Measurements from ENCODE around the gene AP2A1.
A peak's percentile ranks its signal among the peaks of the same experiment; 100 is the strongest.
"Not testable (repeated sequence)": the region's sequence is repeated elsewhere in the genome, so short reads cannot be mapped to it uniquely, and the experiment has no call there.

Gene AP2A1

DNA sequence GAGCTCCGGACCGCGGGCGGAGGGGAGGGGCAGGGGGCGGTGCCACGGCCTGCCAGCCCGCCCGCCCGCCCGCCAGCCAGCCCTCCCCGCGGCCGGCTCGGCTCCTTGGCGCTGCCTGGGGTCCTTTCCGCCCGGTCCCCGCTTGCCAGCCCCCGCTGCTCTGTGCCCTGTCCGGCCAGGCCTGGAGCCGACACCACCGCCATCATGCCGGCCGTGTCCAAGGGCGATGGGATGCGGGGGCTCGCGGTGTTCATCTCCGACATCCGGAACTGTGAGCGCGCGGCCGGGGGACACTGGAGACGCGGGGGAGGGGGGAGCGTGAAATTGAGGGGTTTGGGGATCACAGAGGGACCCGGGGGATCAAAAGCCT lies at the start of gene AP2A1:
TSS of gene AP2A1 (plus strand) at position 72 of the 370 bp plus-strand sequence. CDS start at position 205, 133 bp downstream.
- no peak for DNase-seq

DNA sequence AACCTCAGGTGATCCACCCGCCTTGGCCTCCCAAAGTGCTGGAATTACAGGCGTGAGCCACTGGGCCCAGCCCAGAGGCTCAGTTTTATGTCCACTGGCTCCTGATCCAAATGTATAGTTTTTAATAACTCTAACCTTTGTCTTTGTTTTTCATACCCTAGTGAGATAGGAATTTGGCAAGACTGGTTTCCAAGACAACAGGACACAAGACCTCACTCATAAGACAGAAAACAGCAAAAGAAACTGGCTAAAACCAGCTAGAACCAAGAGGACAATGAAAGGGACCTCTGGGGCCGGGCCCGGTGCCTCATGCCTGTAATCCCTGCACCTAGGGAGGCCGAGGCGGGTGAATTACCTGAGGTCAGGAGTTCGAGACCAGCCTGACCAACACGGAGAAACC lies 48.3 kb upstream of the AP2A1 start:
- no peak for DNase-seq

DNA sequence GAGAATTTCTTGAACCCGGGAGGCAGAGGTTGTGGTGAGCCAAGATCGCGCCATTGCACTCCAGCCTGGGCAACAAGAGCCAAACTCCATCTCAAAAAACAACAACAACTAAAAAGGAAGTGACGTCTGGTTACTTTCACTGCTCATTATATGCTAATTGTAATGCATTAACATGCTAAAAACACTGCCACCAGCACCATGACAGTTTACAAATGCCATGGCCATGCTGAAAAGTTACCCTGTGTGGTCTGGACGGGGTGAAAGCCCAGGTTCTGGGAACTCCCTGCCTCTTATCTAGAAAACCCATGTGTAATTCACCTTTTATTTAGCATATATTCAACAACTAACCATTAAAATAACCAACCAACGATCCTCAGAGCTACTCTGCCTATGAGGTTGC lies 47.8 kb upstream of the AP2A1 start:
- DNase-seq, result no peak

DNA sequence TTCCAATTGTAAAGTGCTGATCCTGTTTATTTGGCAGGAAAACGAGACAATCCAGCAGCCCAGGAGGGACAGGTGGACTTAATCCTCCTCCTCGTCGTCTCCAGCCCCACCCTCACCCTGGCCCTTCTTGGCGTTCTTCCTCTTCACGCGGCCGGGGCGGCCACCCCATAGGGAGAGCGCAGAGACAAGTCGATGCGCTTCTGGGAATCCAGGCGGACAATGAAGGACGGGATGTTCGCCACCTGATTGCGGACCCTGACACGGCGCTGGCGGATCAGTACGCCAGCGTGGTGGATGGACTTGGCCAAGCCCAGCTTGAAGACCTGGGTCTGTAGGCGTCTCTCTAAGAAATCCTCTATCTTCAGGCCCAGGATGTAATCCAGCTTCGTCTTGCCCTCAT lies 47.4 kb upstream of the AP2A1 start:
- not testable (repeated sequence) for DNase-seq

DNA sequence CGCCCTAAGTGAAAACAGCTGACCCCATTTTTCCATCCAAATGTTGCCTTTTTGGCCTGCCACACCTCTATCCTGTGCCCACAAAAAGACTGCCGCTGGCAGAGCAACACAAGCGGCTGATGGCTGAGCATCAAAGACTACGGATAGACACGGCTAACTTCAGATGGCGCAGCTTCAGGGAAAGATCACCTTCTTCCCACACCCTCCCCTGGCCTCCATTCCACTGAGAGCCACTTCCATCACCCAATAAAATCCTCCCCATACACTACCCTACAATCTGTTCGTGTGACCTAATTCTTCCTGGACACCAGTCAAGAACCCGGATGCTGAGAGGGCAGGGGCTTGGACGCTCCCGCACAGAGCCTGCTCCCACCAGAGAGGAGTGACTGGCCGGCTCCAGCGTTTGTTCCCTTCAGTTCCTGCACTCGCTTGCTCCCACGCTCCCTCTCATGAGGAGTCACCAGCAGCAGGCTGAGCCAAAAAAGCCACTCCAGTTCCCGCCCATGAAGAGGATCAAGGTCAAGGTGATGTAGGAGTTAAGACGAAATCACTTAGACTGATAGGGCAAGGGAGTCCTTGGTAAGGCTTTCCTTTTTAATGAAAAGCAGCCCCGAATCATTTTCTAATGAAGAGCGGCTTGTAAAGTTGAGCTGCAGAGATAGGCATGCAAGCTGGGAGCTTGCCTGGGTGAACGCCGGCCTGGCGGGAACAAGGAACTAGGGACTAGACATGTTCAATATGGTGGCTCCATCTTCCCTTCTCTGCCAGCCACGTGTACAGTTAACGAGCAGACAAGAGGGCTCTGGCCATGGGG lies 39.4 kb upstream of the AP2A1 start:
- DNase-seq, result no peak

DNA sequence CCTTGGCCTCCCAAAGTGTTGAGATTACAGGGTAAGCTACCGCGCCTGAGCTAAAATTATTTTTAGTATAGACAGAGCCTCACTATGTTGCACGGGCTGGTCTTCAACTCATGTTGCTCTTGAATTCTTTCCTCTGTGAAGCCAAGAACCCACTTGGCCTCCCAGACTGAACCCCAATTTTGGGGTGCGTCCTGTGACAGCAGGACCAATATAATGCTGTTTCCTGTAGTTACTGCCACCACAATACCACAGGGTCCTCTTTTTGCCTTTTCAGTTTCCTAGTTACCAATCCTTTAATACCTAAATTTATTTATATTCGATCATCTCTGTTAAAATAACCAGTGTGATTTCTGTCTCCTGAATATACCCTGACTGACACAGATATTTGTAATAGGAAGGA lies 36.6 kb upstream of the AP2A1 start:
- DNase-seq, result no peak

DNA sequence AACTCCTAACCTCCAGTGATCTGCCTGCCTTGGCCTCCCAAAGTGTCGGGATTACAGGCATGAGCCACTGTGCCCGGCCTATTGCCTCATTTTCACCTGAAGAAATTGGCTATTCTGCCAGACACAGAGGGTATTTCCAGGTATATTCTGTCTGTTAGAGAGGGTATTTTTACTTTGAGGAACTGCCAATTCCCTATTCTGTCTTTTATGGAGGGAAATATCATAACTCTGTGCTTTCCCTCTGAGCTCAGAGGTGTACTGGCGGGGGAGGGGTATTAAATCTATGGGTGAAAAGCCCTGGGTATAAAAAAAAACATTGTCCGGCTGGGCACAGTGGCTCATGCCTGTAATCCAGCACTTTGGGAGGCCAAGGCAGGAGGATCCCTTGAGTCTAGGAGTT lies 28.5 kb upstream of the AP2A1 start:
- DNase-seq, result no peak

DNA sequence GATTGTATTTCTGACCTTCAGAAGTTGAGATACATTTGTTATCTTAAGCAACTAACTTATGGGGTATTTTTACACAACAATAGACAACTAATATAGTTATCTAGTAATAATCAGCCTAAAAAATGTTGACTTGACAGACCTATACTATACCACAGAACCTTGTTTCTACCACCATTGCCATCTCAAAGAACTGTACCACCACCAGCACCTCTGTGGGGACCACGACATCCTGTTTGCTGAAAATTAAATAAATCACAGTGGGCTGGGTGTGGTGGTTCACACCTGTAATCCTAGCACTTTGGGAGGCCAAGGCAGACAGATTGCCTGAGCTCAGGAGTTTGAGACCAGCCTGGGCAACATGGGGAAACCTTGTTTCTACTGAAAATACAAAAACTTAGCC lies 27.7 kb upstream of the AP2A1 start:
- no peak for DNase-seq

DNA sequence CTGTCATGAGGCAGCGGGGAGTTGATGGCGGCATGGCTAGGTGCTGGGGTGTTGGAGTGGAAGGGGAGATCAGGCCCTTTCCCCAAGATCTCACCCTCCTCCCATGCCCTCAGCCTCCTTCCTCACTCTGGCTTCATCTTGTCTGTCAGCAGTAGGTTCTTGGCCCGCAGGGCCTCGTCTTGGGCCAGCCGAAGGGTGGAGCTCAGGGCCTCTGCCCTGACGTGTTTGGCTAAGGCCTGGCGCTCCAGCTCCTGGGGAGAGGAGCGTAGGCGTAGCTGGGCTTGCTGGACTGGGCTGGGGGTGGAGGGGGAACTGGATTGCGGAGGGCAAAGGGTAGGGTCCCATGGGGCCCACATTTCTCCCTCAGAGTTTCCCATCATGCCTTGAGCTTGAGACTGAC lies 26.9 kb upstream of the AP2A1 start:
- no peak for DNase-seq

DNA sequence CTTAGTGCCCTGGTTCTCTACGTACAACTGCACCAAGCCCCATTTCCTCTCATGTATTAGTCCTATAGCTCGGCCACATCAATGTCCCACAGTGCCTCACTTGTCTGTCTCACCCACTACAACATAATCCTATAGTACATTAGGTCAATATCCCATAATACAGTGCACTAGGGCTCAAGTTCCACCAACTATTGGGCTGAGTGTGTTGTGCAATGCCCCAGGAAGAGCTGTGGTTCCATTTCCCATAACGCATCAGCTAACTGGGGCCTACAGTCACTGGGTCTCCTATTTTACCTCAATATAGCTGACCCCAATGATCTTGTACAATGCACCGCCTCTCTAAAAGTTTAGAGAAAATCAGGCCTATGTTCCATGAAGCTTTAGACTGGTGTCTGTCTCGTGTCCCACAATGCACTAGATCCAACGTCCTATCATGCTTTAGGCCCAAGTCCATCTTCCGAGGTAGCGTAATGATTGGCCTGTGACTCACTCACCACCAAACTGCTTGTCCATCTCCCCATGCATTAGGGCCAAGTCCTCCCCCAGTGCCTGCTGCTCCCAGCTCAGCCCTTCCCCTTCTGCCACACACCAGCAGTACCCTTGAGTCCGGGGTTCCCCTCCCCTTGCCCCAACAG lies 25.5 kb upstream of the AP2A1 start:
- DNase-seq, result no peak

DNA sequence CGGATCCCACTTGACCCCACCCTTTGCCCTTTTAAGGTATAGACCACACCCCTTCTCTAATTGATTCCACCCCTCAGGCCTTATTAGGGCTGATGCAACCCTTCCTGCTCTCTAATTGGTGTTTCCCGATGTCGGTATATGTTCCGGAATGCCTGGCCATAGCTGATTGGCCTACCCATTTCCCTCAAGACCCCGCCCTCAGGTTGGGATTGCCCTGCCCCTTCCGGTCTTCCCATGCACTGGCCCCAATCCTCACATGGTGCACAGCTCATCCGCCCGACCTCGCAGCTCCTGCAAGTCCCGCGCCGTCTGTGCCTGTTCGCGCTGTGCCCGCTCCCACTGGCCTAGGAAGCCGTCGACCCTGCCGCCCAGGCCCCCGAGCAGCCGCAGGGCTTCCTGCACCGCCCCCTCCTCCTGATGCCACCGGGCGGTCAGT lies 21.8 kb upstream of the AP2A1 start:
- DNase-seq, result no peak

DNA sequence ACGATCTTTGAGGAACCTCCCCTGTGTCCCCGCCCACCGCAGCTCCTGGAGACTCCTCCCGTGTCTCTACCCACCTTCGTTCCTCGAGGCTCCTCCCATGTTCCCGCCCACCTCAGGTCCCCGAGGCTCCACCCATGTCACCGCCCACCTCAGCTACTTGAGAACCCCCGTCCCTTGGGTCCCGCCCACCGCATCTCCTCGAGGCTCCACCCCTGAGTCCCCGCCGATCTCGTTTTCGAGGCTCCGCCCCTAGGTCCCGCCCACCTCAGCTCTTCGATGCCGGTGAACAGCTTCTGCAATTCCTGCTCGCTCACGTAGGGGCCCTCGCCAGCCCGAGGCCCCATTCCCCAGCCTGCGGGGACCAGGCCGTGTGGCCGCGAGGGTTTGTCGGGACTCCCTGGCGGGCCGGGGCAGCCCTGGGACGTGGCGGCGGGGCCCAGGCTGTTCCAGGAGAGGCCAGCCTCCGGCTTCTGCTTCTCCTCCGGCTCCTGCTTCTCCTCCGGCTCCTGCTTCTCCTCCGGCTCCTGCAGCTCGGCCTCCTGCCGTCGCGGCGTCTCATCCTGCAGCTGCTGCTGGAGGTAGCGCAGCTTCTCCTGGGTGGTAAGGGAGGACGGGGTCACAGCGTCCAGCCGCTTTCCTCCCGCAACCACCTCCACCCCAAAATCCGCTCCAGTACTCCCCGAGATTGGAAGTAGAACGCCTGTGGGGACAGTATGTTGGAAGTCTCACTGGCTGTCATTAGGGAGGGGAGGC lies 20.4 kb upstream of the AP2A1 start:
- DNase-seq, result peak; percentile 38

DNA sequence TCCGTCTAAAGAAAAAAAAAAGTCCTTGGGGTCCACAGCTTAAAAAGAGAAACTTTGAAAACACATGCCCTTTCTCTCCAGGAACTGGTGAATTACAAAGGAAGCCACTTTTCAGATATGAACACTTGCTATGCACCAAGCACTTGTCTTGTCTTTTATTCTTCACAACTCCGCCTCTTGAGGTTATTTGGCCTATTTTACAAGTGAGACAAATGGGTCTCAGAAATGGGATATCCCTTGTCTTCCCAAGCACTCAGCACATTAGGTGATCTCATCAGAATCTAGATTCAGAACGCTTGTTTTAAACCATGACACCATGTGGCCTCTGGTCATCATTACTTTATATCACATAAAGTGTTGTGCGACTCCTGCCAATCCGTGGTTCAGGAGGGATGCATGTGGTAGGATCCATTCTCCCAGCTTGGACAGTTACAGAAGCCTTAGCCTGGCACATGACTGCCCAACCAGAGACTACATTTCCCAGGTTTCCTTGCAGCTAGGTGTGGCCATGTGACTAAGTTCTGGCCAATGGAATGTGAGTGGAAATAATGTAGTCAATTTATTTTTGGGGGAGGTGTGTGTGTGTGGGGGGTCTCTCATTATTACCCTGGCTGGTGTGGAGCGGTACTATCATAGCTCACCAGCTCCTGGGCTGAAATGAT lies 17.6 kb upstream of the AP2A1 start:
- no peak for DNase-seq

DNA sequence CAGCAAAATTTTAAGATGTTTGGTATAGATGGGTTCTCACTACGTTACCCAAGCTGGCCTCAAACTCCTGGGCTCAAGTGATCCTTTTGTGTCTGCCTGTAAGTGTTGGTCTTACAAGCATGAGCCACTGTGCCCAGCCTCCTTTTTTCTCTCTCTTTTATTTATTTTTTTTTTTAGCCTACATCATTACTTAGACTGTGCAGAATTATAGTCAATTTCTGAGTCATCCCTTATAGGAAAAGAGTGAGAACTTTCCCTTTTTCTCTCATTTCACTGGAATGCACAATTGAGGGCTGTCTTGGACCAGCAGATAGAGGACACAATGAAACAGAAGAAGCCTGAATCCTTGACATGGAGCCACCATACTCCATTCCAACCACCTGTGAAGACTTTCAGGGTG lies 17.0 kb upstream of the AP2A1 start:
- DNase-seq, result no peak

DNA sequence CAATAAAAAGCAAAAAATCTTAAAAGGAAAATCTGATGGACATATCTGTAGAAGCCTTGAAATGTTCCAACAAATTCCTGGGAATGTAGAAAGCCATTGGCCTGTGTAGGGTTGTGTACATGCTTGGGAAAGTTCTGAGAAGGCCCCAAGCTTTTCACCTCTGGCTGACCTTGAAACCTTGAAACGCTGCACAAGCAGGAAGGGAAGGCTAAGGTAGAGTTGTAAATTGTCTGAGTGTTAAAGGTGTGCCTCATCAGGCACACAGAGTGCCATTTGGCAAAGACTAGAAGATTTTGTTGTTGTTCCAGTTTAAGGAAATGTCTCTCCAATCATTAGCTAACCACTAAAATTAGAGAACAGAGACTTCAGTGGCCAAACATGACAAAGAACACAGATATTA lies 14.1 kb upstream of the AP2A1 start:
- DNase-seq, result no peak

DNA sequence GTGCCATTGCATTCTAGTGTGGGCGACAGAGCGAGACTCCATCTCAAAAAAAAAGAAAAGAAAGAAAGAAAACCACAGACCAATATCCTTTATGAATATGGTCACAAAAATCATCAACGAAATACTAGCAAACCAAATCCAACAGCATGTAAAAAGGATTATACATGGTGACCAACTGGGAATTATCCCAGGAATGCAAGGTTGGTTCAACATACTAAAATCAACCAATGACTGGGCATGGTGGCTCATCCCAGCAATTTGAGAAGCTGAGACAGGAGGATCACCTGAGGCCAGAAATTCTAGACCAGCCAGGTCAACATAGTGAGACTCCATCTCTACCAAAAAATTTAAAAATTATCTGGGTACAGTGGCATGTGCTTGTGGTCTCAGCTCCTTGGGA lies 10.8 kb upstream of the AP2A1 start:
- DNase-seq, result no peak

DNA sequence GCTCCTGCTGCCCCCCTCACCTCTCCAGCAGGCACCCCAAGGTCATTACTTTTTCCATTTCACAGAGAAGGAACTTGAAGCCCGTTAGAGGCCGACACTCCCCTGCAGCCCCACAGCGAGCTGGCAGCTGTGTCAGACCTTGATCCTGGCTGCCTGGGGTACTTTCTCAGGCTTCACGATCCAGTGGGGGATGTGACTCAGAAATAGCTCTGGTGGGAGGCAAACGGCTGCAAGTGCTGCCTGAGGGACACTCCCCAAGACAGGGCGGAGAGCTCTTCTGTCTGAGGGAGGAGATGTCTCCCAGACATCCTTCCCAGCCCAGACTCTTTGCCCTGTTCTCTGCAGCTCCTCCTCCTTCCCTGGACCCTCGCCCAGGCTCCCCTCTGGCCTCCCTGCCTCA lies 8.5 kb upstream of the AP2A1 start:
- DNase-seq, result no peak

DNA sequence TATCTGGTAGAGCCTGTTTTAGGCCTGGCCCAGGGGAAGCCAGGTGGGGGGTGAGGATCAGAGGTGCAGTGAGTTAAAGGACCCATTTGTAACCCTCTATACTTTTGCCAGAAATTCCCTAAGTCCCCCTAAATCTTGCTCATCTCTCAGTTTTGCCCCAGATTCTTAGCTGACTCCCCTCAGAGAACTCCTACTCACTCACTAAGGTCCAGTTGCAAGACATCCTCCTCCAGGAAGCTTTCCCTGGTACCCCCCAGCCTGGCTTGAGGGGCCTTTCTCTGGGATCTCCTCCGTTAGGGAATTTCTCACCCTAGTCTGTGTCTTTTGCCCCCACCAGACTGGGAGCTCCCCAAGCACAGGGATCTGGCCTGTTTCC lies 5.6 kb upstream of the AP2A1 start:
- no peak for DNase-seq

DNA sequence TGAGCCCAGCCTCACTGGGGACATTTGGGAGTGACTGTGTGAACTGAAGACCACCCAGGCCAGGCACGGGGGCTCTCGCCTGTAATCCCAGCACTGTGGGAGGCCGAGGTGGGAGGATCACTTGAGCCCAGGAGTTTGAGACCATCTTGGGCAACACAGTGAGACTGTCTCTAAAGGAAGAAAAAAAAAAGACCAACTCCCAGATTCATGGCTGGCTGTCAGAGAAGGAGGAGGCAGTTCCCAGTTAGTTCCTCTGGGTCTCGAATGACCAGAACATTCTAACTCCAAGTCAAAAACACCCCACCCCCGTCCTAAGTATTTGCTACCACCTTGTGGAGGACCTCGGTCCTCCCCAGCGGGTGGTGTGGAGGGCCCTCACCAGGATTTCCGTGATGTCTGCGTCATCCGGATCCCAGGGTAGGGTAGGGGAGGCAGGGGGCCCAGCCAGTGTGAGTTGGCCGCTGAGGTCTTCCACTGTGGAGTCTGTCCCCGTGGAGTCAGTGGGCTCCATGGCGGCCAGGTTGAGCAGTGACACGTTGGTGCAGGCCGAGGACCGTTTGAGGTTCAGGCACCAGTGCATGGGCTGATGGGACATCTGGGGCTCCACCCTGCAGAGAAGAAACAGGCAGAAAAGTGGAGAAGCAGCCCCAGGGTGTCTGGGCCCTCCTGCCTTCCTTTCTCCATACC lies 5.0 kb upstream of the AP2A1 start:
- DNase-seq, result no peak

DNA sequence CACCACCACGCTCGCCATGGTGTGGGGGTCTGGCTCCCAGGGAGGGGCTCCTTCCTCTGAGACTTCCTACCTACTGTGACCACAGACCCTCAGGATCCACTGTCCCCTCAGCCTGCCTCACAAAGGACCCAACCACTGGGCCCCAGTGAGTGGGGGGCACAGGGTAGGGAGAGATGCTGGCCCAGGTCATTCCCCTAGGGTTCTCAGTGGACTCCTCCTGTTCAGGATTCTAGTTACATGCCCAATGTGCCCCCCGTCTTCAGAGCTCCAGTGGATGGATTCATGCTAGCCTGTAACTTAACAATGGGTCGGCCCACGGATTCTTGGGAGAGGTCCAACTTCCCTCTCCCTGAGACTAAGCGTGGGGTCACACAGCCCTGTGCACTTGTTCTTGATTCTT lies 3.6 kb upstream of the AP2A1 start, which contains the start of gene TSKS:
TSS of gene TSKS (minus strand) at position 77 of the 400 bp plus-strand sequence. CDS start at position 18, 59 bp downstream.
- DNase-seq, result no peak

DNA sequence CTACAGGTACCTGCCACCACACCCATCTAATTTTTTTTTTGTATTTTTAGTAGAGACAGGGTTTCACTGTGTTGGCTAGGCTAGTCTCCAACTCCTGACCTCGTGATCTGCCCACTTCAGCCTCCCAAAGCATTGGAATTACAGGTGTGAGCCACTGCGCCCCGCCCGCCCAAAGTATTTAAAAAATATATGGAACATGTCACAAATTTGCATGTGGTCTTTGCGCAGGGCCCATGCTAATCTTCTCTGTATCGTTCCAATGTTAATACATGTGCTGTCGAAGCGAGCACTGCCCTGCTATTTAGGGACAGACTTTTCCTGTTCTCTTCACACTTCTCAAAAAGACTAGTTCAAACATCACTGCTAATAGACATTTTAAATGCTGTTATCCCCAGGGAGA lies 2.5 kb upstream of the AP2A1 start:
- DNase-seq, result no peak

DNA sequence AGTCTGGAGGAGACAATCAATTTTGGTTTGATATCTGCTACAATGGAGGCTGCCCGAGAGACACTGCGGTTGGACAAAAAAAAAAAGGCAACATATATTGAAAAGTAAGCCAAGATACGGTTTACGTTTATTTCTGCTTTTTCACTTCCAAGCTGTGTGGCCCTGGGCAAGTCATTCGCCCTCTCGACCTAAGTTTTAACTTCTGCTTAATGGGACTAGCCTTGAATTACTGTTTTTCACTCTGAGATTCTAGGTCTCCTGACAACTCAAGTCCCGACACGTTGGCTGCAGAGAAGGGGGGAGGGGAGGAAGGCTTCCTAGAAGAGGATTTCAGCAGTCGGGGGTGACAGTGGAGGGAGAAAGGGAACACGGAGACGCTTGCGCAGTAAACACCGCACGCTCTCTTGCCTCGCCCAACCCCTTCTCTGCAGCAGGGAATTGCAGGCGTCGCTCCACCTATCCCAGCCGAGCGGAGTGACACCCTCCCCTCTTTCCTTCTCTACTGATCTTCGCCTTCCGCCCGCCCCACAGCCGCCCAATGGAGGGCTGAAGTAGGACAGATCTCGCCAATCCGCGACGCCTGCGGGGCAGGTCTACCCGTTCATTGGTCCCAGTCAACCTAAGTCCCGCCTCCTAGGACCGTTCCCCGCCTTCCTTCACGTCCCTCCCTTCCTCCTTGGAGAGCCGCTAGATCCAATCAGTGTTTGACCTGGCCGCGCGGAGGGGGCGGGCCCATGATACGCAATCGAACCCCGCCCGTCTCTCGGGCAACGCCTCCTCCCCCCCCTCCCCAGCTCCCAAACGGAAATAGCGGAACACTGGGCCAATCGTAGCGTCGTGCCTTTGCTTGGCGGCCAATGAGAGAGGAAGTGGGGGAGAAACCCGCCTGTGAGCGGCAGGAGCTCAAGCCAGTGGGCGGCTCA lies 533 bp upstream of the AP2A1 start:
- peak; percentile 99 for DNase-seq

Data from activated naive CD4-positive, alpha-beta T cell treated with Interleukin-2 at 50 U/mL for 16 hours (primary cell).